Measurements from ENCODE around the gene C4orf51.

Gene C4orf51

DNA sequence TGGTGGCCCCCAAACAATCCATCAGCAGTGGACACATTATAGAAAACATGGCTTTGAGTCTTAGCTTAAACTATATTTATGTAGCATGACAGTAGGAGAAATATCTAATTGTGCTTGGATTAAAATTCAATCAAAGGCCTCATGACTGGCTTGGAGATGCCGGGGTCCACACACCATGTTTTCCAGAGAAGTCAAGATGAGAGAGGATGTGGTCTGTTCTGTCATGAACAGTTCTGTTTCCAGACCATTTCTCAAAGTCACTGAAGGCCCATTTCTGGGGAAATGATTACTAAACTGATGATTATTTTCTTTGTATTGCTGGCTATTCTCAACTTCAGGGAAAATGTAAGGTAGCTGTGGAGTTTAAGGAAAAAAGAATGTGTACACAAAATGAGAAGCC is 76.3 kb downstream of the C4orf51 start:
- no peak for DNase-seq (ENCODE audit: low read depth, low spot score)

DNA sequence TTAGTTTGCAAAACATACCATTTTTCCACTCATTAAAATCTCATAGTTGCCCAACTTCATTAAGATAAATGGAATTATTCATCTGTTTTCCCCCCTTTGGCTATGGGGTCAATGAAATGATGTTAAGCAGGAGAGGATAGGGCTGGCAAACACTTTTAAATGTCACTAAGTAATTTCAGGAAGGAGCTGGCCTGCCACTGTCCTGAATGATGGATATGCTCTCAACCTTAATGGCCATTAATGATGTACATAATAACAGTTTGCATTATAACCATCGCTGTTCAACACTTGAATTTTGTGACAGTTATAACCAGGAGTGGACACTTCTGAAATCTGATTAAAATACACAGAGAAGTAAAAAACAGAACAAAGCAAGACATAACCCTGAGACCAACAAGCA is 77.2 kb downstream of the C4orf51 start:
- no peak for DNase-seq (ENCODE audit: low read depth, low spot score)

DNA sequence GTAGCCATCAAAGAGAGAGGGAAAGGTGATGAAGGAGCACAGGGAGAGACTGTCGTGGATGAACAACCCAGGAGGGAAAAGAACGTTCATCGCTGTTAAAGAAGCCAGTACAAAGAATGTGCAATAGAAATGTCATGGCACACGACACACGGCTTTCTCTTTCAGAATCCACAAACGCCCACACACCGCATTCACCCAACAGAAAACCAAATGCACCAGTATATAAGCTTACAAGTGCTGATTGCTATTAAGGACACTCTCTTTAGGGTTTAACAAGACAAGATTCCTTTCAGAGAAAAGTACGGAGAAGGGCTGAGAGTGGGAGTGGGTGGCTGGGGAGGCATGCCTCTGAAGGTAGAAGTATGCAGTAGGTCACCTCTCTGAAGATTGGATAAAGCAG is 80.2 kb downstream of the C4orf51 start:
- no peak for DNase-seq (ENCODE audit: low read depth, low spot score)

DNA sequence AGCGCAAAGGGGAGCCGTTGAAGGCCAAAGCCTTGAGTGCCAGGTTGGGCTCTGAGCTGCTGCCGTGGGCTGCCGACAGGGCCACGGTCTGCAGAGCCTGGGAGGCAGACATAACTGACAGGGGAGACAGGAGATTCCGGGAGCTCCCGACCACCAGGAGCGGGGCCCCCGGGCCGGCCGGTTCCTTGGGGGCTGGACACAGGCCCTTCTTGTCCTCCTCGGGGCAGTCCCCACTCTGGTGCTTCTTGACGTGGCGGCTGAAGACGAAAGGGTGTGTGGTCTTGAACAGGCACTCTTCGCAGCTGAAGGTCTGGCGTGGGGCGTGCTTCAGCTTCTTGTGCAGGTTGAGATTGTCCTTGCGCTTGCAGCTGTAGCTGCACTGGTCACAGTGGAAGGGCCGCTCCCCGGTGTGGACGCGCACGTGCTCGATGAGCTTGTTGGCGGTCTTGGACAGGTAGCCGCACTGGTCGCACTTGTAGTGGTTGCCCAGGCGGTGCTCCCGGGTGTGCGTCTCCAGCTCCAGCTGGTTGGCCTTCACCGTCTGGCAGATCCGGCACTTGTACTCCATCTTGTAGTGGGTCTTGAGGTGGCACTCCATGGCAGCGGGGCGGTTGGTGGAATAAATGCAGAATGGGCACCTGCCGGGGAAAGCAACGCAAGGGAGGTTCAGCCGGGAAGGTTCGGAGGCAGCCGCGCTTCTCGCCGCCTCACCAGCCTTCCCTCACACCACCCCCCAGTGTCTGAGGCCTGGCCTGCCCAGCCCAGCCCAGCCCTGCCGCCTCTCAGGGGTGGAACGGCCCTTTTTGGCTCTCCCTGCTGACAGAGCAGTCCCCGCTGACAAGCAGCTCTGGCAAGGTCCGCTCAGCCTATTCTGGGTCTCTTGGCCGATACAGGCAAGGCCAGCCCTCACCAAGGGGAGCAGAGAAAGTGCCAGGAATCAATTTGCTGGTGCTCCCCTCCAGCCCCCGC is 81.3 kb downstream of the C4orf51 start:
- DNase-seq (ENCODE audit: low read depth, low spot score), result no peak

DNA sequence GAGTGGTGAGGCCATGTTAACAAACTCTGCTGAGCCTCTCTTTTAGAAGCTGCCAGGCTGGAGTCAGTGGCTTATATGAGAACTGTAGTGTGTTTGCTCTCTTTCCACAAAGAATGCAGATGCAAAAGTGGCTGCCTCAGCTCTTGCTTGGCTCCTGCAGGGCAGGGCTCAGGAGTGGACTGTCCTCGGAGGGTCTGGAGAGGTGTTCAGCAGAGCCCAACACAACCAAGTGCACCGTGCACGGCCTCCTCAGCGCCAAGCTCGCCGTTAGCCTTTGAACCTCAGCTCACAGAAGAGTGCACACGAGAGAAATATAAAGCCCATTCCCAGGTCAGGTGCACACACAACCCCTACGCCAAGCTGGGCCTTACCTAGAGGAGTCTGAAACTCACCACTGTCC is 82.8 kb downstream of the C4orf51 start:
- DNase-seq (ENCODE audit: low read depth, low spot score), result no peak

DNA sequence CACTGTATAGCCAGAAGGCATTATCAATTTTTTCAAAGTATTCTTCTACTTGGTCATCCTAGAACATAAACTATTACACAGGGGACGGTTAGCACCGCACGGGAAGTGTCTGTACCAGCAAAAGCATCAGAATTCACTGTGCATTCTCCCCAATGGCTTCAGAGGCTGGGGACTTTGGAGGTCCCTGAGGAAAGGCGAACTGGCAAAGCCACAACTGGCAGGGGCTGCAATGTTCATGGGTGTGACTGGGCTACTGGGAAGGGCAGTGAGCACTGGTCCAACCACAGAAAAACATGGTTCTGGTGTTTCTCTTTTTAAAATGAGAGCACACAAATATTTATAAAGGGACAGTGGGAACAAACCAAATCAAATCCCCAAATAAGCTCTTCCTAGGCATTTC is 83.5 kb downstream of the C4orf51 start:
- no peak for DNase-seq (ENCODE audit: low read depth, low spot score)

DNA sequence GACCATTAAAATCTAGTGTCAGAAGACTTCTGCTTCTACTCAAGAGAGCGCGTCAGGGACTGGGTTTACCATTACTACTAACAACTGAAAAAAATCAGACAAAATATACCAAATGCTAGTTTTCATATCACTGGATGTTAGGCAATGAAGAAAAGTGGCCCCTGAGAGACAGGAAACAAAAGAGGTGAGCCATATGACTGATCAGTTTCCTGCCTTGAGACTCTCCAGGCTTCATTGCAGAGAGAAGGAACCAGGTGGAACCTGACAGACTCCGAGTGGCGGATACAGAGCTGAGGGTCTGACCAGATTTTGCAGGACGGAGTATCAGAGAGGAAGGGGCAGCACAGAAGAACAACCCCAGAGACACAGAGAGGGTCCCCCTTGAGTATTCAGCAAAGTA is 86.3 kb downstream of the C4orf51 start:
- no peak for DNase-seq (ENCODE audit: low read depth, low spot score)

DNA sequence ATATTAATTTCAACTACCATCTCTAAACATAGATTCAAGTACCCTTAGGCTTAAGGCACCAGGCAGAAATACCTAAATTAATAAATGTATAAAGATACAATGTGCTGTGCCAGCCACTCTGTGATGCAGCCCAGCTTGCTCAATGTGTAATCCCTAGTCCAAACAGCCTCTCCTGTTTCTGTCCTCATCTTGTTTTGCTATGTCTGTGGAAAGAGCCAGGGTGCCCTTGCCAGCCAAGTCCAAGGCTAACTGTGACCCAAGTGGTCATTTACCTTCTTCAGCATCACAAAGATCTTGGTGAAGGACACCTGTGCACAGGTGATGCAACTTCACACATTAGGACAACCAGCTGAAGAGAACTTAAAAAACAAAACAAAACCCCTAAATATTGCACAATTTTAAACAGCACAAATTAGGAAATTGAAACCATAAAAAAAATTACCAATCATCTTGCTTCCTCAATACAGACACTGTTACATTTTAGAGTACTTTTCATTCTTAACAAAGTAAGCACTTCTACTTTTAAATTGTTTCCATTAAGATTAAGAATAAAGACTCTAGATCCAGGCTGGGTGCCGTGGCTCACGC is 89.6 kb downstream of the C4orf51 start:
- DNase-seq (ENCODE audit: low read depth, low spot score), result no peak

DNA sequence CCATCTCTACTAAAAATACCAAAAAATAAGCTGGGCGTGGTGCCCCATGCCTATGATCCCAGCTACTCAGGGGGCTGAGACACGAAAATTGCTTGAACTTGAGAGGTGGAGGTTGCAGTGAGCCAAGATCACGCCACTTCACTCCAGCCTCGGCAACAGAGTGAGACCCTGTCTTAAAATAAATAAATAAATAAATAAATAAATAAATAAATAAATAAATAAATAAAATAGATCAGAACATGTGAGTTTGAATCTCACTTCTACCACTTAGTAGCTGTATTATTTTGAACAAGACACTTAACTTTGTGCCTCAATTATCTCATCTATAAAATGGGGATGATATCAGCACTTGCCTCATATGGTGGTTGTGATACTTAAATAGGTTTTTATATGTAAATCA is 90.2 kb downstream of the C4orf51 start:
- DNase-seq (ENCODE audit: low read depth, low spot score), result no peak

DNA sequence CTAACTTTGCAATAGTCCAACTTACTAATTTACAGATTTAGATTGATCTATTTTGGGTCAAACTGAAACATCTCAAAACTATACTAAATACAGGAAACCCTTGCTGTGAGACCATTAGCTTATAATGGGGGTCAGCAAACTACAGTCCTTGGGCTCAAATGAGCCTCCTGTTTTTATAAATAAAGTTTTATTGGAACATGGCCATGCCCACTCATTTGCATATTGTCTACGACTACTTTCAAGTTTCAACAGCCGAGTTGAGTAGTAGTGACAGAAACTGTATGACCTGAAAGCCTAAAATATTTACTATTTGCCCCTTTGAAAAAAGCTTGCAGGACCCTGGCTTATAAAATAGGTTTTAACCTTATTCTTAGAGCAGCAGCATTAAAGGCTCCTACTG is 92.4 kb downstream of the C4orf51 start:
- no peak for DNase-seq (ENCODE audit: low read depth, low spot score)

DNA sequence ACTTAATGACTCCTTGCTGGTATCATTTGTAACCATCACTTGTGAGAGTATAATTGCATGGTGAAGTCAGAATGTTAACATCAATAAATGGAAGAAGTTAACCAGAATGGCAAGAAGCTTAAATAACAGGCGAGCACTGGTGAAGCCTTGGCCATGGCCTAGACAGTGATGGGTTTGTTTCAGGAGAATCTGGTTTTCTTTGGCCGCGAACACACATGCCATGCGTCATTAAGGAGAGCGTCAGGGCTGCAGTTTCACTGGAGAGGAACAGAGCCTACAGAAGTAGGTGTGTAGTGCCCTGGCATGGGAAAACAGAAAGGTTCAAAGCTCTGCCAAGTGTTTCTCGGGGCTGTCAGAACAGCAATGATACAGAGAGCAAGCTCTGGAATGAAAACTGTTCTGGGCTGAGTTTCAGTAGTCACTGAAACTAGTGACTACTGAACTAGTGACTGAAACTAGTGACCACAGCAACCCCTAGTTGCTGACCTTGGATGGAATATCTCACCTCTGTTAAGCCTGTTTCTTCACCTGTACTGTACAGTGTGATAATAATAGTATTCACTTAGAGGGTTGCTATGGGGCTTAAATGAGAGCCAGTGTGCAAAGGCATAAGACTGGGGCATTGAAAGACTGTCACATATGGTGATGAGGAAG is 93.8 kb downstream of the C4orf51 start:
- no peak for DNase-seq (ENCODE audit: low read depth, low spot score)

DNA sequence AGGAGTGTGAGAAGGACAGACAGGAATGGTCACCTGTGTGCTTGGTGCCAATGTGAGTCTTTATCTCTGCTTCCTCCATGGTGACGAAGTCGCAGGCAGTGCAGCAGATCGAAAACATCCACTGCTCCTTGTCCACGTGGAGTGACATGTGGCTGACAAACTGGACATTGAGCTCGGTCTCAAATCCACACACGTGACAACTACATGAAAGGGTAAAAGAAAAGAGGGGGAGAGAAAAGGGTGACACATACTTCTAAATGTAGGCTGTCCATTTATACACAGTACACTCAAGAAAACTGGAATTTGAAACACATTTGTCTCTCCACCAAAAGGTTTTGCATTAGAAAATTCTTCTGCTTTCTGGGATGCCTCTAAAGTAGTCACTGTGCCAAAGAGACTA is 94.5 kb downstream of the C4orf51 start:
- no peak for DNase-seq (ENCODE audit: low read depth, low spot score)

DNA sequence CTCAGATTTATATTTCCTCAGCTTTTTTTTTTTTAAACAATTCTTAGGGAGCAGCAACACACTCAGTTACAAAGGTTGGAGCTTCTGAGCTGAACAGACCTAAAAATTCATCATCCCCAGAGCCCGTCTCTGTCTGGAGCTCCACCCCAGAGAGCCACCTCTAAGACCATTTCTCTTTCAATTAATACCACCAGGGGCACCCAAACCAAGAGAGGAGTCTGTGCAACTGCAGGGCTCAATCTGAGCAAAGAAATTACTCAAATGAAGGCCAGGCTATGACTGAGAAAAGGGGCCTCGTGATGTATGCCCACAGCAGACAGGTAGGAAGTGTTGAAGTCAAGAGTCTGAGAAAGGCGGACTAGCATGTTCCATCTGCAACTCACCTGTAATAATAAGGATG is 95.5 kb downstream of the C4orf51 start:
- no peak for DNase-seq (ENCODE audit: low read depth, low spot score)

DNA sequence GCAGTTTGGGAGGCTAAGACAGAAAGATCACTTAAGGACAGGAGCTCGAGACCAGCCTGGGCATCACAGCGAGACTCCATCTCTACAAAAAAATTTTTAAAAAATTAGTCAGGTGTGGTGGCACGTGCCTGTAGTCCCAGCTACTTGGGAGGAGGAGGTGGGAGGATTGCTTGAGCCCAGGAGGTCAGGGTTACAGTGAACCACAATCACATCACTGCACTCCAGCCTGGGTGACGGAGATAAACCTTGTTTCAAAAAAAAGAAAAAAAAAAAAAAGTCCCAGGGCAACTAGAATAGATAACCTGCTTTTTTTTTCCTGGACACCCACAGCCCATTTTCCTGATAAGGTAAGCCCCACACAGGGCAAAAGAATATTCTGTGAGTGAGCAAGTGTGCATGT is 96.3 kb downstream of the C4orf51 start:
- no peak for DNase-seq (ENCODE audit: low read depth, low spot score)

DNA sequence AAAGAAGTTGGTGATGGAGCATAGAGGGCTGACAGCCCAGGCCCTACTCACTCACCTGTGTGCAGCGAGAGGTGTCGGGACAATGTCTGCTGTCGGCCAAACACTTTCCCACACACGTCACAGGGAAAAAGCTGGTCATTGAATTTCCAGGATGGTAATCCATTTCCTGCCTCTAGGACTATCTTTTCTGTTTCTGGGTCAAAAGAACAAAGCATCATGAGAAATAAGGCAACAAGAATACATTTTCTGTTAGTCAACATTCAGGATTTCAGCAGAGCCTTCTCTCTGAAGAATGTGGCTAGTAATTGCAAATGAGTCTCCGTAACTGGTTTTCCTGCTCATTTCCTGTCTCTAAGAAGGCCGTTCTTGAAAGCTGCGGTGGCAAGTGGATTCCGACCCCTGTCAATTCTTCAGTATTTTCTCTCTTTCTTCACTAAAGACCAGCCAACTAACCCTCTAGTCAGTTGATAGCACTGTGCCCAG is 99.4 kb downstream of the C4orf51 start:
- DNase-seq (ENCODE audit: low read depth, low spot score), result no peak

DNA sequence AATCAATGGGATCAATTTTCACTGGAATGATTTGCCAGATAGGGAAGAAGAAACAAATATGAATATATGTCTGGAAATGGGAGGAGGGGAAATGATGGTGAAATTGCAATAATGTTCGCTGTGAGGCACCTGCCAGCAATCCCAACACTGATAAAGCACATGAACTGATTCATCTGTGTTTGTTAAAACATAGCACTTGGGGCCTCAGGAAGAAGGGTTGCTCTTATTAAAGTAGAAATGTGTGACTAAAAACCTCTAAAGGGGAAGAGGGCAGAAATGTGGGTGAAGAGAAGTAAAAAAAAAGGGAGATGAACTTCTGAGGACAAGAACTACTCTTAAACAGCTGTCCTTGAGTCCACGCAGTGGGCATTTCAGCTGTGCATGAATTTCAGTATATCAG is 101.4 kb downstream of the C4orf51 start:
- DNase-seq (ENCODE audit: low read depth, low spot score), result no peak
